ENCODE measurements around the gene BNC1. TPM values are rescaled to one million over a fixed set of nuclear protein-coding genes. Genes with fewer than 3 reads are reported as not detected.

BNC1 gene
- total RNA-seq, 1 donor from 2014 or later, result 2.3 TPM

- no peak for DNase-seq (ENCODE audit: low spot score)
- no peaks in the 10 kb centered on the region for H3K36me3 Mint-ChIP-seq (ENCODE audit: low read depth)
- no peak overlapping the region for H3K27ac Mint-ChIP-seq (ENCODE audit: unreplicated experiment)
- no peaks in the 10 kb centered on the region for H3K27me3 Mint-ChIP-seq (ENCODE audit: low read depth)
- H3K4me1 Mint-ChIP-seq (ENCODE audit: low read depth), result peaks cover 30% of the 10 kb centered on the region
- no peak for TF ChIP-seq CTCF (IDR thresholded peaks at IDR 0.05)
- no peak overlapping the region for H3K4me3 Mint-ChIP-seq (ENCODE audit: unreplicated experiment)
- no peaks in the 10 kb centered on the region for H3K9me3 Mint-ChIP-seq (ENCODE audit: low read depth)
Measured at GRCh38 chr15:83322691-83323090, 38.2 kb upstream of the BNC1 start.

- Mint-ChIP-seq H3K9me3 (ENCODE audit: low read depth) (no peaks in the 10 kb centered on the region), H3K27me3 (ENCODE audit: low read depth) (no peaks in the 10 kb centered on the region), H3K4me1 (ENCODE audit: low read depth) (peaks cover 30% of the 10 kb centered on the region), H3K27ac (ENCODE audit: unreplicated experiment) (no peak overlapping the region), H3K4me3 (ENCODE audit: unreplicated experiment) (no peak overlapping the region), H3K36me3 (ENCODE audit: low read depth) (no peaks in the 10 kb centered on the region)
- TF ChIP-seq CTCF (IDR thresholded peaks at IDR 0.05), result no peak
- DNase-seq (ENCODE audit: low spot score), result no peak
Measured at GRCh38 chr15:83322061-83322460, 37.6 kb upstream of the BNC1 start.

GRCh38 chr15:83320844-83321243 is 36.4 kb upstream of the BNC1 start:
- TF ChIP-seq CTCF (IDR thresholded peaks at IDR 0.05), result no peak
- H3K27ac Mint-ChIP-seq (ENCODE audit: unreplicated experiment), result no peak overlapping the region
- no peaks in the 10 kb centered on the region for H3K27me3 Mint-ChIP-seq (ENCODE audit: low read depth)
- no peak overlapping the region for H3K4me3 Mint-ChIP-seq (ENCODE audit: unreplicated experiment)
- DNase-seq (ENCODE audit: low spot score), result no peak
- peaks cover 30% of the 10 kb centered on the region for H3K4me1 Mint-ChIP-seq (ENCODE audit: low read depth)
- H3K36me3 Mint-ChIP-seq (ENCODE audit: low read depth), result no peaks in the 10 kb centered on the region
- H3K9me3 Mint-ChIP-seq (ENCODE audit: low read depth), result no peaks in the 10 kb centered on the region

GRCh38 chr15:83320404-83320803 is 35.9 kb upstream of the BNC1 start:
- TF ChIP-seq CTCF (IDR thresholded peaks at IDR 0.05), result no peak
- H3K9me3 Mint-ChIP-seq (ENCODE audit: low read depth), result no peaks in the 10 kb centered on the region
- H3K4me1 Mint-ChIP-seq (ENCODE audit: low read depth), result peaks cover 30% of the 10 kb centered on the region
- no peak overlapping the region for H3K4me3 Mint-ChIP-seq (ENCODE audit: unreplicated experiment)
- no peak overlapping the region for H3K27ac Mint-ChIP-seq (ENCODE audit: unreplicated experiment)
- DNase-seq (ENCODE audit: low spot score), result no peak
- no peaks in the 10 kb centered on the region for H3K36me3 Mint-ChIP-seq (ENCODE audit: low read depth)
- no peaks in the 10 kb centered on the region for H3K27me3 Mint-ChIP-seq (ENCODE audit: low read depth)

- Mint-ChIP-seq H3K9me3 (ENCODE audit: low read depth) (no peaks in the 10 kb centered on the region), H3K4me3 (ENCODE audit: unreplicated experiment) (no peak overlapping the region), H3K27me3 (ENCODE audit: low read depth) (no peaks in the 10 kb centered on the region), H3K4me1 (ENCODE audit: low read depth) (peaks cover 30% of the 10 kb centered on the region), H3K27ac (ENCODE audit: unreplicated experiment) (no peak overlapping the region), H3K36me3 (ENCODE audit: low read depth) (no peaks in the 10 kb centered on the region)
- DNase-seq (ENCODE audit: low spot score), result no peak
- TF ChIP-seq CTCF (IDR thresholded peaks at IDR 0.05), result no peak
Measured at GRCh38 chr15:83319771-83320170, 35.3 kb upstream of the BNC1 start.
